ENCODE data around the gene FRRS1. TPM values are rescaled to one million over a fixed set of nuclear protein-coding genes. Genes with fewer than 3 reads are reported as not detected.

FRRS1 gene
- total RNA-seq, 1 donor from 2014 or later = 0.28 TPM

- H3K27ac Mint-ChIP-seq = no peak overlapping the region
- H3K4me3 Mint-ChIP-seq = no peak overlapping the region
- intact Hi-C loops (cut with micrococcal nuclease) = no loop called here
- H3K4me1 Mint-ChIP-seq = no peaks in the 10 kb centered on the region
- no peak for DNase-seq
- peaks cover 23% of the 10 kb centered on the region for H3K27me3 Mint-ChIP-seq
- no peaks in the 10 kb centered on the region for H3K36me3 Mint-ChIP-seq (ENCODE audit: low read depth)
- no peaks in the 10 kb centered on the region for H3K9me3 Mint-ChIP-seq
Measured at GRCh38 chr1:99672530-99673213, 93.8 kb downstream of the FRRS1 start.

GRCh38 chr1:99672038-99672437 is 94.4 kb downstream of the FRRS1 start:
- intact Hi-C loops (cut with micrococcal nuclease) = no loop called here
- Mint-ChIP-seq H3K36me3 (ENCODE audit: low read depth) (no peaks in the 10 kb centered on the region), H3K27ac (no peak overlapping the region), H3K9me3 (no peaks in the 10 kb centered on the region), H3K4me3 (no peak overlapping the region), H3K4me1 (no peaks in the 10 kb centered on the region), H3K27me3 (peaks cover 20% of the 10 kb centered on the region)
- DNase-seq = no peak

GRCh38 chr1:99670583-99670982 is 95.9 kb downstream of the FRRS1 start:
- intact Hi-C loops (cut with micrococcal nuclease) = no loop called here
- no peak for DNase-seq
- Mint-ChIP-seq H3K4me3 (no peak overlapping the region), H3K27ac (no peak overlapping the region), H3K27me3 (peaks cover 22% of the 10 kb centered on the region), H3K4me1 (no peaks in the 10 kb centered on the region), H3K9me3 (no peaks in the 10 kb centered on the region), H3K36me3 (ENCODE audit: low read depth) (no peaks in the 10 kb centered on the region)

- Mint-ChIP-seq H3K27me3 (peaks cover 24% of the 10 kb centered on the region), H3K4me1 (no peaks in the 10 kb centered on the region), H3K4me3 (no peak overlapping the region), H3K9me3 (no peaks in the 10 kb centered on the region), H3K36me3 (ENCODE audit: low read depth) (no peaks in the 10 kb centered on the region), H3K27ac (no peak overlapping the region)
- no peak for DNase-seq
- intact Hi-C loops (cut with micrococcal nuclease) = no loop called here
Measured at GRCh38 chr1:99669821-99670220, 96.6 kb downstream of the FRRS1 start.

- Mint-ChIP-seq H3K4me3 (no peak overlapping the region), H3K27ac (no peak overlapping the region), H3K9me3 (no peaks in the 10 kb centered on the region), H3K36me3 (ENCODE audit: low read depth) (no peaks in the 10 kb centered on the region), H3K27me3 (peaks cover 24% of the 10 kb centered on the region), H3K4me1 (no peaks in the 10 kb centered on the region)
- intact Hi-C loops (cut with micrococcal nuclease) = no loop called here
- DNase-seq = no peak
Measured at GRCh38 chr1:99669376-99669775, 97.1 kb downstream of the FRRS1 start.

- intact Hi-C loops (cut with micrococcal nuclease) = no loop called here
- DNase-seq = no peak
- Mint-ChIP-seq H3K9me3 (no peaks in the 10 kb centered on the region), H3K4me1 (no peaks in the 10 kb centered on the region), H3K27me3 (peaks cover 17% of the 10 kb centered on the region), H3K27ac (no peak overlapping the region), H3K36me3 (ENCODE audit: low read depth) (no peaks in the 10 kb centered on the region), H3K4me3 (no peak overlapping the region)
Measured at GRCh38 chr1:99665212-99665611, 101.2 kb downstream of the FRRS1 start.

GRCh38 chr1:99663501-99663900 is 102.9 kb downstream of the FRRS1 start:
- no peaks in the 10 kb centered on the region for H3K36me3 Mint-ChIP-seq (ENCODE audit: low read depth)
- no peaks in the 10 kb centered on the region for H3K4me1 Mint-ChIP-seq
- no peak overlapping the region for H3K4me3 Mint-ChIP-seq
- no peak overlapping the region for H3K27ac Mint-ChIP-seq
- intact Hi-C loops (cut with micrococcal nuclease) = no loop called here
- peaks cover 17% of the 10 kb centered on the region for H3K27me3 Mint-ChIP-seq
- no peak for DNase-seq
- no peaks in the 10 kb centered on the region for H3K9me3 Mint-ChIP-seq

GRCh38 chr1:99662539-99663080 is 103.8 kb downstream of the FRRS1 start:
- no peak for DNase-seq
- no peaks in the 10 kb centered on the region for H3K36me3 Mint-ChIP-seq (ENCODE audit: low read depth)
- H3K27me3 Mint-ChIP-seq = peaks cover 17% of the 10 kb centered on the region
- no peak overlapping the region for H3K27ac Mint-ChIP-seq
- no peaks in the 10 kb centered on the region for H3K4me1 Mint-ChIP-seq
- H3K9me3 Mint-ChIP-seq = no peaks in the 10 kb centered on the region
- no peak overlapping the region for H3K4me3 Mint-ChIP-seq
- intact Hi-C loops (cut with micrococcal nuclease) = no loop called here

GRCh38 chr1:99661780-99662179 is 104.7 kb downstream of the FRRS1 start:
- no peak for DNase-seq
- H3K4me3 Mint-ChIP-seq = no peak overlapping the region
- no peaks in the 10 kb centered on the region for H3K36me3 Mint-ChIP-seq (ENCODE audit: low read depth)
- H3K27me3 Mint-ChIP-seq = peaks cover 14% of the 10 kb centered on the region
- no peaks in the 10 kb centered on the region for H3K4me1 Mint-ChIP-seq
- no peak overlapping the region for H3K27ac Mint-ChIP-seq
- intact Hi-C loops (cut with micrococcal nuclease) = no loop called here
- H3K9me3 Mint-ChIP-seq = no peaks in the 10 kb centered on the region

GRCh38 chr1:99660496-99660895 is 105.9 kb downstream of the FRRS1 start:
- Mint-ChIP-seq H3K27me3 (peaks cover 12% of the 10 kb centered on the region), H3K27ac (no peak overlapping the region), H3K36me3 (ENCODE audit: low read depth) (no peaks in the 10 kb centered on the region), H3K4me3 (no peak overlapping the region), H3K9me3 (no peaks in the 10 kb centered on the region), H3K4me1 (no peaks in the 10 kb centered on the region)
- no peak for DNase-seq
- intact Hi-C loops (cut with micrococcal nuclease) = no loop called here

GRCh38 chr1:99659755-99660210 is 106.7 kb downstream of the FRRS1 start:
- Mint-ChIP-seq H3K27ac (no peak overlapping the region), H3K27me3 (peaks cover 10% of the 10 kb centered on the region), H3K4me1 (no peaks in the 10 kb centered on the region), H3K4me3 (no peak overlapping the region), H3K36me3 (ENCODE audit: low read depth) (no peaks in the 10 kb centered on the region), H3K9me3 (no peaks in the 10 kb centered on the region)
- intact Hi-C loops (cut with micrococcal nuclease) = no loop called here
- DNase-seq = no peak

Other genes starting within 250 kb of the FRRS1 start
- gene PALMD, start 120.5 kb downstream of the FRRS1 start, total RNA-seq = not detected in 2 replicates
- 12.9 and 13.7 TPM in 2 replicates for gene AGL, start 83.7 kb upstream of the FRRS1 start, total RNA-seq
- 15.7 and 17.4 TPM in 2 replicates for gene SLC35A3, start 203.4 kb upstream of the FRRS1 start, total RNA-seq